H1 (cell line): ENCODE data around the gene ZMIZ1. TPM values are rescaled to one million over a fixed set of nuclear protein-coding genes. Genes with fewer than 3 reads are reported as not detected.

Experiments
- CTCF ChIA-PET: fragments of 300-600 bp; sonication (Branson Sonifier 250); formaldehyde crosslinking; loops from one replicate; lab custom pipeline; 2021; ENCODE audit not compliant: partially characterized antibody; lab: Charles Lee
- POLR2A ChIA-PET: fragments of 300-600 bp; sonication (Branson Sonifier 250); formaldehyde crosslinking; loops from one replicate; lab custom pipeline; 2021; ENCODE audit warnings: inconsistent platforms; ENCODE audit not compliant: partially characterized antibody; lab: Charles Lee
- DNase-seq, 2 experiments: peaks; one replicate each; pipeline versions ENCODE4 v3.0.0 to v3.0.0-alpha.2; 2010 to 2022; ENCODE audit warnings: low spot score in 2 of 2, low read depth in 1 of 2, mixed read lengths in 1 of 2
- FAIRE-seq: peaks from 2 replicates; lab custom pipeline; 2011; peaks lifted over from hg19 to GRCh38; lab: Jason Lieb, UNC
- H2AFZ ChIP-seq: 2 replicates; pipeline ENCODE4 v1.8.1; 2012; ENCODE audit warnings: low read length, inconsistent platforms
- H2AK5ac ChIP-seq: 2 replicates; pipeline ENCODE4 v1.6.1; 2013; ENCODE audit warnings: low read depth, low read length
- H2BK120ac ChIP-seq: replicated peaks from 2 replicates; pipeline ENCODE3; 2013; ENCODE audit warnings: low read depth, low read length, inconsistent platforms
- H2BK12ac ChIP-seq: 2 replicates; pipeline ENCODE4 v1.6.1; 2013; ENCODE audit warnings: low read depth, low read length
- H2BK15ac ChIP-seq: 2 replicates; pipeline ENCODE4 v1.6.1; 2013; ENCODE audit warnings: low read length
- H2BK20ac ChIP-seq: 2 replicates; pipeline ENCODE4 v1.6.1; 2013; ENCODE audit warnings: low read length
- H2BK5ac ChIP-seq: 2 replicates; pipeline ENCODE4 v1.6.1; 2013; ENCODE audit warnings: low read depth, low read length
- H3K14ac ChIP-seq: 2 replicates; pipeline ENCODE4 v1.6.1; 2013; ENCODE audit warnings: inconsistent platforms; ENCODE audit not compliant: insufficient read length
- H3K18ac ChIP-seq: 2 replicates; pipeline ENCODE4 v1.6.1; 2013; ENCODE audit warnings: low read length; ENCODE audit errors: extremely low read depth
- H3K23ac ChIP-seq: 2 replicates; pipeline ENCODE4 v1.6.1; 2013; ENCODE audit warnings: inconsistent platforms; ENCODE audit not compliant: insufficient read length
- H3K23me2 ChIP-seq: 2 replicates; pipeline ENCODE4 v1.6.1; 2013; ENCODE audit warnings: low read depth, low read length
- H3K27ac ChIP-seq: 2 replicates; pipeline ENCODE4 v1.6.1; 2011; ENCODE audit warnings: low read depth, low read length, inconsistent platforms
- H3K27me3 ChIP-seq, 4 experiments: replicated peaks in 1 of 4; 1 replicate in 1 of 4; 2 replicates in 3 of 4; pipeline versions ENCODE4 v1.6.1 to v1.8.1; 2011 to 2013; ENCODE audit warnings: low read length in 3 of 4, mild to moderate bottlenecking in 3 of 4, inconsistent platforms in 2 of 4, mixed read lengths in 2 of 4, moderate library complexity in 1 of 4; ENCODE audit not compliant: control insufficient read depth in 3 of 4, insufficient read depth in 3 of 4; ENCODE audit errors: extremely low read depth in 1 of 4
- H3K36me3 ChIP-seq, 4 experiments: 2 replicates each; pipeline versions ENCODE4 v1.6.1 to v1.8.1; 2011 to 2013; ENCODE audit warnings: mild to moderate bottlenecking in 4 of 4, low read length in 3 of 4, moderate library complexity in 2 of 4, control low read depth in 1 of 4, inconsistent platforms in 1 of 4; ENCODE audit not compliant: insufficient read depth in 4 of 4, control insufficient read depth in 2 of 4
- H3K4ac ChIP-seq: replicated peaks from 2 replicates; pipeline ENCODE3; 2013; ENCODE audit warnings: low read length, low read depth, mixed read lengths, inconsistent platforms; ENCODE audit not compliant: insufficient read length
- H3K4me1 ChIP-seq, 4 experiments: replicated peaks in 1 of 4; 1 replicate in 1 of 4; 2 replicates in 3 of 4; pipeline versions ENCODE4 v1.6.1 to v1.8.1; 2011 to 2013; ENCODE audit warnings: low read length in 3 of 4, inconsistent platforms in 2 of 4, mixed read lengths in 1 of 4; ENCODE audit not compliant: insufficient read depth in 4 of 4, control insufficient read depth in 3 of 4
- H3K4me2 ChIP-seq, 2 experiments: 2 replicates each; pipeline versions ENCODE4 v1.6.1 to v1.8.1; 2011 to 2013; ENCODE audit warnings: low read depth in 2 of 2, low read length in 2 of 2, control low read depth in 1 of 2, inconsistent platforms in 1 of 2, mild to moderate bottlenecking in 1 of 2; ENCODE audit not compliant: insufficient read depth in 1 of 2
- H3K4me3 ChIP-seq, 4 experiments: fragments of 200-600, 300-600 bp in 1 of 4; sonication (generic), shearing (Covaris generic), sonication (Bioruptor Twin) in 1 of 4; 2 replicates each; pipeline versions ENCODE4 v1.5.1 to v1.8.1; 2011 to 2016; ENCODE audit warnings: low read length in 4 of 4, low read depth in 3 of 4, control low read depth in 2 of 4, inconsistent platforms in 2 of 4, mild to moderate bottlenecking in 2 of 4, mixed read lengths in 1 of 4, moderate library complexity in 1 of 4; ENCODE audit not compliant: insufficient read depth in 2 of 4; ENCODE audit errors: extremely low read depth in 1 of 4
- H3K56ac ChIP-seq: replicated peaks from 2 replicates; pipeline ENCODE3; 2013; ENCODE audit warnings: low read depth, mild to moderate bottlenecking, mixed read lengths, low read length, inconsistent platforms; ENCODE audit not compliant: insufficient read length
- H3K79me1 ChIP-seq: 2 replicates; pipeline ENCODE4 v1.6.1; 2013; ENCODE audit warnings: low read depth, low read length, control low read depth
- H3K79me2 ChIP-seq, 2 experiments: 2 replicates each; pipeline versions ENCODE4 v1.6.1 to v1.8.1; 2012 to 2013; ENCODE audit warnings: low read length in 2 of 2, mild to moderate bottlenecking in 2 of 2, inconsistent platforms in 1 of 2; ENCODE audit not compliant: insufficient read depth in 2 of 2, control insufficient read depth in 1 of 2
- H3K9ac ChIP-seq, 4 experiments: replicated peaks in 1 of 4; 1 replicate in 1 of 4; 2 replicates in 3 of 4; pipeline versions ENCODE4 v1.6.1 to v1.8.1; 2011 to 2013; ENCODE audit warnings: low read depth in 3 of 4, low read length in 3 of 4, control low read depth in 2 of 4, mild to moderate bottlenecking in 2 of 4, moderate library complexity in 2 of 4, inconsistent platforms in 1 of 4; ENCODE audit errors: extremely low read depth in 1 of 4
- H3K9me3 ChIP-seq, 2 experiments: 2 replicates each; pipeline versions ENCODE4 v1.6.1 to v1.8.1; 2012 to 2013; ENCODE audit warnings: mild to moderate bottlenecking in 2 of 2, moderate library complexity in 2 of 2, control low read depth in 1 of 2, inconsistent platforms in 1 of 2, low read depth in 1 of 2, low read length in 1 of 2, mixed read lengths in 1 of 2; ENCODE audit not compliant: insufficient read depth in 2 of 2
- H4K20me1 ChIP-seq, 2 experiments: replicated peaks in 1 of 2; 2 replicates each; pipeline versions ENCODE3 to v1.8.1; 2011 to 2013; ENCODE audit warnings: inconsistent platforms in 2 of 2, low read length in 2 of 2, mild to moderate bottlenecking in 1 of 2; ENCODE audit not compliant: insufficient read depth in 2 of 2, control insufficient read depth in 1 of 2
- H4K5ac ChIP-seq: 2 replicates; pipeline ENCODE4 v1.6.1; 2013; ENCODE audit warnings: low read length, low read depth, mixed read lengths, inconsistent platforms; ENCODE audit not compliant: insufficient read length
- H4K8ac ChIP-seq: 2 replicates; pipeline ENCODE4 v1.8.0; 2013; ENCODE audit warnings: mild to moderate bottlenecking, moderate library complexity, low read length, inconsistent platforms; ENCODE audit not compliant: insufficient read depth; ENCODE audit errors: extremely low read depth
- H4K91ac ChIP-seq: replicated peaks from 2 replicates; pipeline ENCODE3; 2013; ENCODE audit warnings: low read length, mixed read lengths, inconsistent platforms; ENCODE audit not compliant: insufficient read length
- ATF3 ChIP-seq: IDR thresholded peaks from 2 replicates; pipeline ENCODE4 v1.6.1; 2011; ENCODE audit warnings: low read depth, mild to moderate bottlenecking, low read length; ENCODE audit not compliant: insufficient read depth
- BACH1 ChIP-seq: IDR thresholded peaks from 2 replicates; pipeline ENCODE4 v1.6.1; 2012; ENCODE audit warnings: low read length, improper control_type of control experiment
- CREB1 ChIP-seq: IDR thresholded peaks from 2 replicates; pipeline ENCODE4 v1.6.1; 2012; ENCODE audit warnings: inconsistent platforms
- EGR1 ChIP-seq: IDR thresholded peaks from 2 replicates; pipeline ENCODE4 v1.6.1; 2011; ENCODE audit warnings: low read depth, low read length, borderline replicate concordance
- HDAC6 ChIP-seq: IDR thresholded peaks from one replicate; pipeline ENCODE4 v1.7.1; 2012; ENCODE audit warnings: low read depth, mild to moderate bottlenecking, inconsistent platforms, low read length, moderate library complexity
- POLR2A ChIP-seq, 2 experiments: IDR thresholded peaks; 1 replicate in 1 of 2; 2 replicates in 1 of 2; pipeline ENCODE4 v1.6.1; 2011; ENCODE audit warnings: low read depth in 2 of 2, low read length in 2 of 2, mild to moderate bottlenecking in 2 of 2; ENCODE audit errors: control extremely low read depth in 1 of 2
- RNF2 ChIP-seq: fragments of 200-900, 300-1000 bp; sonication (generic); IDR thresholded peaks from 2 replicates; pipeline ENCODE4 v1.7.1; 2016; ENCODE audit warnings: borderline replicate concordance, low read depth, mild to moderate bottlenecking, antibody characterized with exemption, low read length; ENCODE audit not compliant: poor library complexity, severe bottlenecking; ENCODE audit errors: missing control alignments
- TAF7 ChIP-seq: optimal IDR thresholded peaks from 2 replicates; pipeline ENCODE3; 2011; ENCODE audit warnings: low read depth, mild to moderate bottlenecking, inconsistent platforms, low read length, moderate library complexity, borderline replicate concordance
- WGBS, 2 experiments: shearing (Covaris generic) in 1 of 2; methylation state at CpG; one replicate each; pipeline versions ENCODE4 v1.1.6 to v1.1.7; 2013 to 2015; ENCODE audit warnings: low lambda C conversion rate in 2 of 2, mixed read lengths in 2 of 2, inconsistent platforms in 1 of 2, low coverage in 1 of 2, missing lambda C conversion rate in 1 of 2; ENCODE audit not compliant: insufficient replicate concordance in 2 of 2, insufficient coverage in 1 of 2, insufficient read length in 1 of 2; ENCODE audit errors: extremely low coverage in 1 of 2, missing lambda C conversion rate in 1 of 2; 5-methylcytosine and 5-hydroxymethylcytosine counted together
- polyA plus RNA-seq, 7 experiments: library from polyadenylated mRNA; depleted of rRNA in 3 of 7; stranded (reverse) in 5 of 7; unstranded in 2 of 7; fragments of >200 nt in 5 of 7; fragments of 200-250 nt in 2 of 7; gene quantifications; 1 replicate in 5 of 7; 2 replicates in 1 of 7; 4 replicates in 1 of 7; pipeline versions ENCODE4 v1.2.1 to v1.2.3, GENCODE V29; 2011 to 2013; ENCODE audit warnings: missing spikeins in 2 of 7, mixed read lengths in 2 of 7
- total RNA-seq: library from RNA; stranded (reverse); fragmentation: NEBNext Ultra II Directional; extraction: Animal tissue kit (Norgen Biotek cat#: 25700); gene quantifications from 2 replicates; pipeline ENCODE4 v1.2.1, GENCODE V29; 2021

The ZMIZ1 gene
- total and polyA plus RNA-seq, 2 of the 8 experiments (the other 6 are each of a cell fraction or from before 2014, with no cell fraction given): 8.1 to 28.0 TPM

- no peak overlapping the region for H3K9ac ChIP-seq
- H2BK20ac ChIP-seq: no peak overlapping the region
- no peak overlapping the region for H2BK120ac ChIP-seq
- CTCF ChIA-PET: interaction anchor here (0.6 to 1.9 kb wide), 7 partner anchors 10 to 935 kb away, joined by 3 to 4 read pairs (median 4); no protein-coding TSS in a partner anchor
- no peaks in the 10 kb centered on the region for H4K20me1 ChIP-seq
- H2AK5ac ChIP-seq: no peak overlapping the region
- H3K4ac ChIP-seq: no peak overlapping the region
- POLR2A ChIA-PET: no interaction called here
- H3K4me2 ChIP-seq: no peak overlapping the region
- no peaks in the 10 kb centered on the region for H3K79me1 ChIP-seq
- peaks cover 0 to 12% (median 0%) of the 10 kb centered on the region in 4 experiments; a peak in 2 of 7 replicates for H3K27me3 ChIP-seq
- no peak overlapping the region for H3K56ac ChIP-seq
- 87% methylated on average over 10 of the region's 10 CpGs; no CpG with 5 or more reads in 1 of the 2 experiments for WGBS, 2 experiments
- no peak overlapping the region for H2BK12ac ChIP-seq
- H4K91ac ChIP-seq: no peak overlapping the region
- H3K9me3 ChIP-seq: no peaks in the 10 kb centered on the region
- no peak overlapping the region for H4K5ac ChIP-seq
- peaks cover 0 to 35% (median 16%) of the 10 kb centered on the region in 4 experiments; a peak in 6 of 7 replicates for H3K4me1 ChIP-seq
- no peak overlapping the region for H2BK15ac ChIP-seq
- no peak overlapping the region for H2BK5ac ChIP-seq
- no peak overlapping the region for H4K8ac ChIP-seq
- no peak overlapping the region for H3K14ac ChIP-seq
- no peak for DNase-seq
- no peaks in the 10 kb centered on the region for H3K79me2 ChIP-seq
- no peak overlapping the region for H3K18ac ChIP-seq
- TF ChIP-seq TAF7: no peak
- TF ChIP-seq RNF2: no peak
- TF ChIP-seq CREB1: no peak
- TF ChIP-seq BACH1: no peak
- TF ChIP-seq EGR1: no peak
- no peak for TF ChIP-seq POLR2A (IDR thresholded peaks at IDR 0.05; ENCODE audit: control extremely low read depth in 1 of 2, low read depth in 2 of 2, low read length in 2 of 2)
- no peak for TF ChIP-seq ATF3
- TF ChIP-seq HDAC6: no peak
- H3K4me3 ChIP-seq: no peak overlapping the region
- no peaks in the 10 kb centered on the region for H3K36me3 ChIP-seq
- FAIRE-seq: no peak
- H2AFZ ChIP-seq: no peak overlapping the region
- H3K27ac ChIP-seq: no peak overlapping the region
- no peaks in the 10 kb centered on the region for H3K23me2 ChIP-seq
- H3K23ac ChIP-seq: no peak overlapping the region
Observed at GRCh38 chr10:79055100-79055782, 13.5 kb upstream of the ZMIZ1 start.
